Measurements from ENCODE around the gene SEPTIN8. TPM values are rescaled to one million over a fixed set of nuclear protein-coding genes. Genes with fewer than 3 reads are reported as not detected.

SEPTIN8 gene
- total and polyA plus RNA-seq, 2 of the 13 experiments (the other 11 are each of a cell fraction or from before 2014, with no cell fraction given), result 41.4 to 49.9 TPM

- TF ChIP-seq PREB (CRISPR knock-in tag; IDR thresholded peaks at IDR 0.05) (no peak), JUNB (CRISPR knock-in tag; IDR thresholded peaks at IDR 0.05; ENCODE audit: borderline replicate concordance) (no peak), SSRP1 (CRISPR knock-in tag; IDR thresholded peaks at IDR 0.05) (0 out of 2 replicates have a peak, but pooled peaks have one; percentile 9), ZNF335 (CRISPR knock-in tag; IDR thresholded peaks at IDR 0.05) (0 out of 2 replicates have a peak, but pooled peaks have one; percentile 21), REXO4 (CRISPR knock-in tag; IDR thresholded peaks at IDR 0.05; ENCODE audit: borderline replicate concordance) (no peak), ZNF740 (CRISPR knock-in tag; IDR thresholded peaks at IDR 0.05) (no peak)
- TF ChIP-seq, protein P1, sequence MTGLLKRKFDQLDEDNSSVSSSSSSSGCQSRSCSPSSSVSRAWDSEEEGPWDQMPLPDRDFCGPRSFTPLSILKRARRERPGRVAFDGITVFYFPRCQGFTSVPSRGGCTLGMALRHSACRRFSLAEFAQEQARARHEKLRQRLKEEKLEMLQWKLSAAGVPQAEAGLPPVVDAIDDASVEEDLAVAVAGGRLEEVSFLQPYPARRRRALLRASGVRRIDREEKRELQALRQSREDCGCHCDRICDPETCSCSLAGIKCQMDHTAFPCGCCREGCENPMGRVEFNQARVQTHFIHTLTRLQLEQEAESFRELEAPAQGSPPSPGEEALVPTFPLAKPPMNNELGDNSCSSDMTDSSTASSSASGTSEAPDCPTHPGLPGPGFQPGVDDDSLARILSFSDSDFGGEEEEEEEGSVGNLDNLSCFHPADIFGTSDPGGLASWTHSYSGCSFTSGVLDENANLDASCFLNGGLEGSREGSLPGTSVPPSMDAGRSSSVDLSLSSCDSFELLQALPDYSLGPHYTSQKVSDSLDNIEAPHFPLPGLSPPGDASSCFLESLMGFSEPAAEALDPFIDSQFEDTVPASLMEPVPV (CRISPR knock-in tag; IDR thresholded peaks at IDR 0.05), result no peak
Observed at GRCh38 chr5:132820162-132820754, 43.2 kb upstream of the SEPTIN8 start (continued).

- TF ChIP-seq NFIC (IDR thresholded peaks at IDR 0.05; ENCODE audit: low read length) (no peak), ZBTB38 (CRISPR knock-in tag; IDR thresholded peaks at IDR 0.05) (peak; percentile 9; the same call in 1 of the 2 replicates), PRPF4 (IDR thresholded peaks at IDR 0.05; ENCODE audit: low read depth, low read length, poor library complexity, severe bottlenecking) (peak; percentile 40)
- CTCF ChIA-PET (ENCODE audit: low intra/inter-chr PET ratio, low total read pairs), result interaction anchor here (0.6 to 4.5 kb wide), 6 partner anchors 10 to 105 kb away, joined by 3 to 54 read pairs (median 4); no protein-coding TSS in a partner anchor
- no peaks in the 10 kb centered on the region for H3K9me3 ChIP-seq (ENCODE audit: low read length)
- peaks cover 56% of the 10 kb centered on the region for H3K4me1 ChIP-seq (ENCODE audit: insufficient read depth, low read length)
- no peak overlapping the region for H3K27ac ChIP-seq (ENCODE audit: extremely low read length, insufficient read depth, low read length)
- no peak overlapping the region for H2AFZ ChIP-seq (ENCODE audit: low read length)
- intact Hi-C loops (cut with micrococcal nuclease; ENCODE audit: unreplicated experiment), result no loop called here
- no TSS peak for BruUV-seq (replicated peaks)
- DNase-seq (ENCODE audit: low spot score) (no peak), FAIRE-seq (no peak), ATAC-seq (no peak)
- no peaks in the 10 kb centered on the region for H4K20me1 ChIP-seq (ENCODE audit: insufficient read depth, low read length)
- POLR2A ChIA-PET, result interaction anchor here (0.5 to 6.7 kb wide), 10 partner anchors 10 to 292 kb away, joined by 4 to 176 read pairs (median 6); partner anchors contain the start of genes GDF9, KIF3A, SEPTIN8 and SHROOM1
- WGBS (ENCODE audit: low lambda C conversion rate), result 92% methylated on average over 26 of the region's 26 CpGs
- in situ Hi-C loops (cut with HindIII; ENCODE audit: extremely low pct_ligation_motif_present, low pct_unique_long_range_greater_than_20kb), result loop anchor here (5.0 kb wide), 1 partner anchor 47 kb away; no protein-coding TSS in a partner anchor
- no peak overlapping the region for H3K4me2 ChIP-seq (ENCODE audit: low read depth, low read length)
- no peak overlapping the region for H3K9ac ChIP-seq (ENCODE audit: insufficient read depth, low read depth, low read length)
- no peaks in the 10 kb centered on the region for H3K27me3 ChIP-seq (ENCODE audit: control insufficient read depth in 1 of 2, insufficient read depth in 2 of 2, low read length in 2 of 2)
- H3K4me3 ChIP-seq (replicated peaks in 1 of 3; ENCODE audit: insufficient read depth in 1 of 3, low read depth in 2 of 3, low read length in 3 of 3), result no peak overlapping the region
- no peaks in the 10 kb centered on the region for H3K79me2 ChIP-seq (ENCODE audit: insufficient read depth, low read length)
- peaks cover 4 to 11% of the 10 kb centered on the region in 2 experiments; a peak in 3 of 5 replicates for H3K36me3 ChIP-seq (replicated peaks in 1 of 2; ENCODE audit: control insufficient read depth in 1 of 2, insufficient read depth in 2 of 2, low read length in 2 of 2)
Observed at GRCh38 chr5:132819468-132819867, 42.4 kb upstream of the SEPTIN8 start.

Data from HepG2 (cell line).